Uterus (tissue), 4 donors: ENCODE data around the gene PEX10. TPM values are rescaled to one million over a fixed set of nuclear protein-coding genes. Genes with fewer than 3 reads are reported as not detected.

Experiments
- DNase-seq, 2 donors: peaks; one replicate each; pipeline ENCODE4 v3.0.0-alpha.2; 2019 to 2020
- H3K27ac ChIP-seq, 2 donors: fragments of 200-600 bp; sonication (generic); 1 replicate in 1 of 2; 2 replicates in 1 of 2; pipeline ENCODE4 v1.5.1; 2016 to 2018
- H3K27me3 ChIP-seq, 2 donors: fragments of 200-600 bp; sonication (generic); one replicate each; pipeline ENCODE4 v1.5.1; 2018 to 2019; ENCODE audit warnings: control low read depth in 1 of 2
- H3K36me3 ChIP-seq, 2 donors: fragments of 200-600 bp; sonication (generic); one replicate each; pipeline ENCODE4 v1.5.1; 2019; ENCODE audit warnings: control low read depth in 1 of 2
- H3K4me1 ChIP-seq, 2 donors: fragments of 200-600 bp; sonication (generic); one replicate each; pipeline ENCODE4 v1.5.1; 2018 to 2019; ENCODE audit warnings: control low read depth in 1 of 2
- H3K4me3 ChIP-seq, 2 donors: fragments of 200-600 bp; sonication (generic); 1 replicate in 1 of 2; 2 replicates in 1 of 2; pipeline ENCODE4 v1.5.1; 2018 to 2019; ENCODE audit warnings: mild to moderate bottlenecking in 1 of 2
- H3K9me3 ChIP-seq, 2 donors: fragments of 200-600 bp; sonication (generic); one replicate each; pipeline ENCODE4 v1.5.1; 2019; ENCODE audit warnings: control low read depth in 1 of 2
- POLR2A ChIP-seq, 2 donors: fragments of 450-650 bp; IDR thresholded peaks; one replicate each; pipeline ENCODE4 v1.6.1; 2016; ENCODE audit warnings: antibody characterized with exemption in 2 of 2, mild to moderate bottlenecking in 1 of 2, moderate library complexity in 1 of 2
- intact Hi-C: fragments of 100-400 bp; cut with DNase I; formaldehyde crosslinking; loops from one replicate; pipeline ENCODE4 v1.15.1; 2023; ENCODE audit warnings: low total_unique reads
- total RNA-seq, 4 donors: library from RNA; depleted of rRNA in 3 of 4; stranded (reverse); fragments of >200 nt in 3 of 4; gene quantifications; one replicate each; pipeline versions ENCODE4 v1.1.0 to v1.2.4, GENCODE V29; 2014 to 2023
- TF ChIP-seq, protein P1 (sequence below), 4 experiments: fragments of 200-600 bp in 2 of 4; fragments of 450-650 bp in 2 of 4; sonication (generic) in 2 of 4; IDR thresholded peaks; one replicate each; pipeline ENCODE4 v1.5.1; 2016 to 2019; ENCODE audit warnings: antibody characterized with exemption in 4 of 4, mild to moderate bottlenecking in 2 of 4, moderate library complexity in 1 of 4
- donor health status: DM: yes; HTN: yes; CAD: no.

Gene PEX10
- total RNA-seq, 4 donors from 2014 or later = 0.77 to 23.6 (median 13.2) TPM

DNA sequence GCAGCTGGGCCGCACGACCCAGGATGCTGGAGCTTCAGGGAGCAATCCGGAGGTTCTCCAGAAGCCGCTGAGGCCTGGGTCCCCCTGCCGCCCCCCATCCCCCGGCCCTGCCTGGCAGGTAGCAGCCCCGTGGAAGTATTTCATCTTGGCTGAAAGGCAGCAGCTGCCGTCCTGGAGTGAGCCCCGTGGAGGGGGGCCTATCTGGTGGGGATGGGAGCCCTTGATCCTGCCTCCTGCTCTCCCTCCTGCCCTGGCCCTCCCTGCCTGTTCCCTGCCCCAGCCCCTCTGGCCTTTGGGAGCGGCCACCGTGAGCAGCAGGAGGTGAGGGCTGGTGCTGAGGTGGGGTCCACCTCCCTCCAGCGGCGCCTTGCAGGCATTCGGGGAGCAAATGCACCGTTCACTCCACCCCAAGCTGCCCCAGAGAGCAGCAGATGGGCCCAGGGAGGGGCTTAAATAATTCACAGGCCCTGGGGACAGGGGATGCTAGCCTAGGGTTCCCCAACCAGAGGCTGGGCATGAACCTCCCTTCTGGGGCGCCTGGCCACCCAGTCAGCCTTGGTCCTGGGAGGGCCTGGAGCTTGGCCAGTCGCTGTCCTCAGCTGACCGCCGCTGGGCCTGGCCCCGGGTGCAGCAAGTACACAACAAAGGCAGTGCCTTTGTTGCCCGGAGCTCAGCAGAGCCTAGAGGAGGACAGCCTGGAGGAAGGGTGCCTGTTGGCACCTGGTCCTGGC is 40.0 kb upstream of the PEX10 start:
- Histone ChIP-seq H3K36me3 (no peaks in the 10 kb centered on the region), H3K4me3 (no peak overlapping the region), H3K4me1 (no peaks in the 10 kb centered on the region), H3K27ac (no peak overlapping the region), H3K9me3 (no peaks in the 10 kb centered on the region), H3K27me3 (no peaks in the 10 kb centered on the region)
- intact Hi-C loops = no loop called here
- DNase-seq = no peak
- TF ChIP-seq, protein P1, sequence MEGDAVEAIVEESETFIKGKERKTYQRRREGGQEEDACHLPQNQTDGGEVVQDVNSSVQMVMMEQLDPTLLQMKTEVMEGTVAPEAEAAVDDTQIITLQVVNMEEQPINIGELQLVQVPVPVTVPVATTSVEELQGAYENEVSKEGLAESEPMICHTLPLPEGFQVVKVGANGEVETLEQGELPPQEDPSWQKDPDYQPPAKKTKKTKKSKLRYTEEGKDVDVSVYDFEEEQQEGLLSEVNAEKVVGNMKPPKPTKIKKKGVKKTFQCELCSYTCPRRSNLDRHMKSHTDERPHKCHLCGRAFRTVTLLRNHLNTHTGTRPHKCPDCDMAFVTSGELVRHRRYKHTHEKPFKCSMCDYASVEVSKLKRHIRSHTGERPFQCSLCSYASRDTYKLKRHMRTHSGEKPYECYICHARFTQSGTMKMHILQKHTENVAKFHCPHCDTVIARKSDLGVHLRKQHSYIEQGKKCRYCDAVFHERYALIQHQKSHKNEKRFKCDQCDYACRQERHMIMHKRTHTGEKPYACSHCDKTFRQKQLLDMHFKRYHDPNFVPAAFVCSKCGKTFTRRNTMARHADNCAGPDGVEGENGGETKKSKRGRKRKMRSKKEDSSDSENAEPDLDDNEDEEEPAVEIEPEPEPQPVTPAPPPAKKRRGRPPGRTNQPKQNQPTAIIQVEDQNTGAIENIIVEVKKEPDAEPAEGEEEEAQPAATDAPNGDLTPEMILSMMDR (IDR thresholded peaks at IDR 0.05) = no peak
- TF ChIP-seq POLR2A (IDR thresholded peaks at IDR 0.05) = no peak

DNA sequence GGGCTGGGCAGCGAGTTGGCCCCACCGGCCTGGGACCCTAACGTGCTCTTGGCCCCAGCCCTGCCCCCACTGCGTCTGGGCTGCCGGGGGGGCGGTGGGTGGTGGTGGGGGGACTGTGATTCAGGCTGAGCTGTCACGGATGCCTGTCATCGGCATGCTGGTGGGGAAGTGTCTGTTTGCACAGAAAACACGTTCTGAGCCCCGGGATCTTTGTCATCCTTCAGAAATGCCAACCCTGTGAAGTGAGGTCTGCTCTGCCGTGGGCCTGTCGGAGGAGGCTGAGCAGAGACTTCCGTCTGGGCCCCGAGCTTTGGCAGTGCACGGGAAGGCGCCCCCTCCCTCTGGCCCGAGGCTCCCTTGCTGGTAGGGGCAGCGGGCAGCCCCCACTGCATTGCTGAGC is 39.4 kb upstream of the PEX10 start:
- H3K4me3 ChIP-seq = no peak overlapping the region
- intact Hi-C loops = no loop called here
- DNase-seq = no peak
- H3K27ac ChIP-seq = no peak overlapping the region
- H3K36me3 ChIP-seq = no peaks in the 10 kb centered on the region
- TF ChIP-seq, protein P1 (IDR thresholded peaks at IDR 0.05) = no peak
- TF ChIP-seq POLR2A (IDR thresholded peaks at IDR 0.05) = no peak
- H3K9me3 ChIP-seq = no peaks in the 10 kb centered on the region
- H3K27me3 ChIP-seq = no peaks in the 10 kb centered on the region
- no peaks in the 10 kb centered on the region for H3K4me1 ChIP-seq

DNA sequence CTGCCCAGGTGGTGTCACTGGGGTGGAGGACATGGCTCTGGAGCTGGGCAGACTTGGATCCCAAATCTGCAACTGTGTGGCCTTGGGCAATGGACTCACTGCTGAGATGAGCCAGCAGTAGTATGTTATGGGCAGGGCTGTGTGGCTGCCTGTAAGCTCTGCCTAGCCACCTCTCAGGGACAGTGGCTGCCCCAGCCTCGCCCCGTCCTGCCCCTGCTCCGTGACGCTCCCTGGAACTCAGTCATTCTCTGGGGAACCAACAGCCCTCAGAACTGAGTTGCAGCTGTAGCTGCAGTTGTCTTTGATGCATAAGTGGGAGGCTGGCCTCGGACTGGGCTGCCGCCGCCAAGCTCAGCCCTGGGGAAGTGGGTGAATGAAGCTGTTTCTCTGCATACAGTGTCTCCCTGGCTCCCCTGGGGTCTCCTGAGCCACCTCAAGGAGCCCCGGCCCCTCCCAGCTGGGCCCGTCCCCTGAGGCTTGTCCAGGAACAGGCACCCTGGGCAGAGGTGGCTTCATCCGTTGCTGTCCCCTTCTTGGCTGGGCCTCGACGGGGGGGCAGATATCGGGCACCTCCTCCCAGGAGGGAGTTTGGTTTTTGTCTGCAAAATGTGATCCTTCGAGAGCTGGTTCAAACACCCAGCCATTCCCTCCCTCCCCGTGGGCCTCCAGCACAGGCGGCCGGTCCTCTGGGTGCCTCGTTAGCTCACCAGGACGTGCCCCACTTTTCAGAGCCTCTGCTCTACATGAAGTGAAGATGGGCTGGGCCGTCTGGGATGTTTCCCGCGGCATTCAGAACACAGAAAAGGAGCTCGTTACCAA is 37.5 kb upstream of the PEX10 start:
- DNase-seq = no peak
- no peak overlapping the region for H3K4me3 ChIP-seq
- H3K9me3 ChIP-seq = no peaks in the 10 kb centered on the region
- no peak overlapping the region for H3K27ac ChIP-seq
- H3K27me3 ChIP-seq = no peaks in the 10 kb centered on the region
- no peaks in the 10 kb centered on the region for H3K36me3 ChIP-seq
- TF ChIP-seq, protein P1 (IDR thresholded peaks at IDR 0.05) = no peak
- no peak for TF ChIP-seq POLR2A (IDR thresholded peaks at IDR 0.05)
- intact Hi-C loops = no loop called here
- H3K4me1 ChIP-seq = no peaks in the 10 kb centered on the region

DNA sequence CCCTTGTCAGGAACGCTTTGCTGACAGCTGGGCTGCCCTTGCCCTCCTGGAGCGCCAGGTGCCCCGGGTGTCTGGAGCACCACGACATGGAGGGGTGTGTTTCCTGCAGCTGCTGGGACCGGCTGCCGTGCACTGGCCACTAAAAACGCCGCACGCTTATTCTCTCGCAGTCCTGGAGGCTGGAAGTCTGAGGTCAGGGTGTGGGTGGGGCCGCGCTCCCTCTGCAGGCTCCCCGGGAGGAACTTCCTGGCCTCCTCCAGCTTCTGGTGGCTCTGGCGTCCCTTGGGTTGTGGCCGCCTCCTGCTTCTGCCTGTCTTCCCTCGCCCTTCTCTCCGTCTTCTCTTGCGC is 35.7 kb upstream of the PEX10 start:
- intact Hi-C loops = no loop called here
- Histone ChIP-seq H3K4me1 (peaks cover 0 to 8% of the 10 kb centered on the region in 2 donors), H3K27me3 (peaks cover 2 to 5% of the 10 kb centered on the region in 2 donors), H3K36me3 (no peaks in the 10 kb centered on the region), H3K9me3 (no peaks in the 10 kb centered on the region), H3K4me3 (no peak overlapping the region), H3K27ac (no peak overlapping the region)
- TF ChIP-seq POLR2A (IDR thresholded peaks at IDR 0.05) = no peak
- TF ChIP-seq, protein P1 (IDR thresholded peaks at IDR 0.05) = no peak
- DNase-seq = no peak
